ENCODE results near the gene NEK10.

The NEK10 gene

DNA sequence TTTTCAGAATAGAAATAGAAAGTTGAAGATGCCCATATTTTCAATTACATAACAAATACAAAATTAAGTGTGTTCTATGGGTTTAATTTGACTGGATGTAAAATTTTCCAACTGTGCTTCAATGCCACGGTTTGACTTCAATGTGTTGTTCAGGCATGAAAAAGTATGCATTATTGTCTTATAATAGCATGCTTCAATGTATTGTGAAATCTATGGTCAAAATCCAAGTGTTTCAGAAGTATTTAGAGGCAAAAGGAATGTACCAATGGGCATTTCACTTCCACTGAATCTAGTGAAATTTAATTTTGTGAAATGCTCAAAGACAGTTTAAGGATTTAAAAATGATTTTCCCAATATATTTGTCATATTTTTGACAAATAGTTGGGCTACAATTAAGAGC, 16.0 kb downstream of the NEK10 start:
- no peak overlapping the region for H3K4me3 ChIP-seq (ENCODE audit: low read depth, low read length)
- TF ChIP-seq, protein P1, sequence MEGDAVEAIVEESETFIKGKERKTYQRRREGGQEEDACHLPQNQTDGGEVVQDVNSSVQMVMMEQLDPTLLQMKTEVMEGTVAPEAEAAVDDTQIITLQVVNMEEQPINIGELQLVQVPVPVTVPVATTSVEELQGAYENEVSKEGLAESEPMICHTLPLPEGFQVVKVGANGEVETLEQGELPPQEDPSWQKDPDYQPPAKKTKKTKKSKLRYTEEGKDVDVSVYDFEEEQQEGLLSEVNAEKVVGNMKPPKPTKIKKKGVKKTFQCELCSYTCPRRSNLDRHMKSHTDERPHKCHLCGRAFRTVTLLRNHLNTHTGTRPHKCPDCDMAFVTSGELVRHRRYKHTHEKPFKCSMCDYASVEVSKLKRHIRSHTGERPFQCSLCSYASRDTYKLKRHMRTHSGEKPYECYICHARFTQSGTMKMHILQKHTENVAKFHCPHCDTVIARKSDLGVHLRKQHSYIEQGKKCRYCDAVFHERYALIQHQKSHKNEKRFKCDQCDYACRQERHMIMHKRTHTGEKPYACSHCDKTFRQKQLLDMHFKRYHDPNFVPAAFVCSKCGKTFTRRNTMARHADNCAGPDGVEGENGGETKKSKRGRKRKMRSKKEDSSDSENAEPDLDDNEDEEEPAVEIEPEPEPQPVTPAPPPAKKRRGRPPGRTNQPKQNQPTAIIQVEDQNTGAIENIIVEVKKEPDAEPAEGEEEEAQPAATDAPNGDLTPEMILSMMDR (IDR thresholded peaks at IDR 0.05; ENCODE audit: low read depth, low read length): no peak
- DNase-seq (ENCODE audit: low read depth, low spot score): no peak
- in situ Hi-C loops (cut with HindIII; ENCODE audit: low sequenced_read_pairs): no loop called here

- TF ChIP-seq, protein P1 (IDR thresholded peaks at IDR 0.05; ENCODE audit: low read depth, low read length): no peak
- no peak overlapping the region for H3K4me3 ChIP-seq (ENCODE audit: low read depth, low read length)
- in situ Hi-C loops (cut with HindIII; ENCODE audit: low sequenced_read_pairs): no loop called here
- DNase-seq (ENCODE audit: low read depth, low spot score): no peak
Observed at GRCh38 chr3:27352047-27352446, 17.1 kb downstream of the NEK10 start.

DNA sequence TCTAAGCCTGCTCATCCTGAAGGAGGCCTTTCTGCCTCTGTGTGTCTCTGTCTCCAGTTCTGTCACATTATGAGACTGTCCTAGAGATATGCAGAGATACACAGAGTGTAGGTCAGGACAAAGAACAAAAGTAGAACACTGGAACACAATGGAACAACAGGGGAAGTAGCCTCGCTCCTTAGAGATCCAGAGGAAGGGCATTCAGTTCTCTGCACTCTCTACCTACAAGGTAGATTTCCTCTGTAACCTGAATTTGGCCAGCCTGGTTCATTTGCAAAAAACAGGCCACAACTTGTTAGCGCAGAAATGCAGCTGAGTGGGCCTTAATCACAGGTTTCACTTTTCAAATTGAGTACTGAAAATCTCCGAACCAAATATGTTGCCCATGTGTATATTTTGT, 19.4 kb downstream of the NEK10 start:
- H3K4me3 ChIP-seq (ENCODE audit: low read depth, low read length): no peak overlapping the region
- in situ Hi-C loops (cut with HindIII; ENCODE audit: low sequenced_read_pairs): no loop called here
- TF ChIP-seq, protein P1 (IDR thresholded peaks at IDR 0.05; ENCODE audit: low read depth, low read length): no peak
- DNase-seq (ENCODE audit: low read depth, low spot score): no peak

GRCh38 chr3:27345959-27346865, 23.0 kb downstream of the NEK10 start:
- no peak overlapping the region for H3K4me3 ChIP-seq (ENCODE audit: low read depth, low read length)
- in situ Hi-C loops (cut with HindIII; ENCODE audit: low sequenced_read_pairs): no loop called here
- no peak for DNase-seq (ENCODE audit: low read depth, low spot score)
- TF ChIP-seq, protein P1 (IDR thresholded peaks at IDR 0.05; ENCODE audit: low read depth, low read length): no peak

GRCh38 chr3:27345493-27345892, 23.7 kb downstream of the NEK10 start:
- H3K4me3 ChIP-seq (ENCODE audit: low read depth, low read length): no peak overlapping the region
- in situ Hi-C loops (cut with HindIII; ENCODE audit: low sequenced_read_pairs): no loop called here
- TF ChIP-seq, protein P1 (IDR thresholded peaks at IDR 0.05; ENCODE audit: low read depth, low read length): no peak
- no peak for DNase-seq (ENCODE audit: low read depth, low spot score)

- in situ Hi-C loops (cut with HindIII; ENCODE audit: low sequenced_read_pairs): no loop called here
- TF ChIP-seq, protein P1 (IDR thresholded peaks at IDR 0.05; ENCODE audit: low read depth, low read length): no peak
- H3K4me3 ChIP-seq (ENCODE audit: low read depth, low read length): no peak overlapping the region
- no peak for DNase-seq (ENCODE audit: low read depth, low spot score)
Observed at GRCh38 chr3:27345045-27345444, 24.1 kb downstream of the NEK10 start.

Measured in astrocyte of the spinal cord (primary cell).